ENCODE results near the gene PPP1R12B. TPM values are rescaled to one million over a fixed set of nuclear protein-coding genes. Genes with fewer than 3 reads are reported as not detected.
"Not testable (repeated sequence)": the region's sequence is repeated elsewhere in the genome, so short reads cannot be mapped to it uniquely, and the experiment has no call there.

PPP1R12B gene
- total RNA-seq, 1 donor from 2014 or later: 49.1 TPM

DNA sequence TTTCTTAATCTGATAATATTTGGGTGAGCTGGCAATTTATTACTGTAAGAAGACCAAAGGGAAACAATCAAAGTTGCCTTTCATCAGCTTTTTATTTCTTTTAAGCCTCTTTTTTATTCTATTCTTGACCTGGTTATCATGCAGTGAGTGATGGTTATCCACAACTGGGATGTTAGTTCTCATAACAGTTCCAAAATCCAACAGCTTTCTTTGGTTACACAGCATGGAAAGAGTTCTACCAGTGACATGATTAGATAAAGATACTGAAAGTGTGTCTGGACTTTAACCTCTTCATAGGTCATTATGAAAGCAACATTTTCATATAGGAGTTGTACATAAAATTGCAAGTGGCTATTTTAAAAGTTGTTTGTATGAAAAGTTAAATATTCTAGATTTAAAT is 198.7 kb downstream of the PPP1R12B start:
- Histone ChIP-seq H3K9me3 (no peaks in the 10 kb centered on the region), H3K27ac (no peak overlapping the region), H3K27me3 (no peaks in the 10 kb centered on the region), H3K4me1 (peaks cover 9% of the 10 kb centered on the region), H3K4me3 (no peak overlapping the region), H3K36me3 (no peaks in the 10 kb centered on the region)
- no peak for TF ChIP-seq CTCF (IDR thresholded peaks at IDR 0.05)
- intact Hi-C loops (cut with DNase I): no loop called here
- DNase-seq (no peak), ATAC-seq (no peak)

- intact Hi-C loops (cut with DNase I); H3K4me3 ChIP-seq; DNase-seq; ATAC-seq; H3K9me3 ChIP-seq; H3K27me3 ChIP-seq; H3K36me3 ChIP-seq; H3K27ac ChIP-seq: not testable (repeated sequence)
- peaks cover 27% of the 10 kb centered on the region for H3K4me1 ChIP-seq
Measured at GRCh38 chr1:202550088-202550487, 201.6 kb downstream of the PPP1R12B start.

DNA sequence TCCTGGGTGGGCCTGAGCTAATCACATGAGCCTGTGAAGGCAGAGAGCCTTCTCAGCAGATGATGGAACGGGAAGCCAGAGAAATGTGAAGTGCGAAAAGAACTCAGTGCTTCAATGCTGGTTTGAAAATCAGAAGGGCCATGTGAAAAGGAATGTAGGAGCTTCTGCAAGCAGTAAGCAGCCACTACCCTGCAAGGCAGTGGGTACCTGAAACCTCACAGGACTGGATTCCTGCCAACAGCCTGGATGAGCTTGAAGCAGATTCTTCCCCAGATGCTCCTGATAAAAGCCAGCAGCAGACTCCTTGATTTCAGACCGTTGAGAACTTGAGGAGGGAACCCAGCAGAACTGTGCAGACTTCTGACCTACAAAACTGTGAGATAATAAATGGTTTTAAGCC is 203.2 kb downstream of the PPP1R12B start:
- Histone ChIP-seq H3K27ac (no peak overlapping the region), H3K9me3 (no peaks in the 10 kb centered on the region), H3K27me3 (no peaks in the 10 kb centered on the region), H3K4me3 (no peak overlapping the region), H3K4me1 (peaks cover 18% of the 10 kb centered on the region), H3K36me3 (no peaks in the 10 kb centered on the region)
- no peak for ATAC-seq
- intact Hi-C loops (cut with DNase I): no loop called here
- no peak for DNase-seq
- no peak for TF ChIP-seq CTCF (IDR thresholded peaks at IDR 0.05)

DNA sequence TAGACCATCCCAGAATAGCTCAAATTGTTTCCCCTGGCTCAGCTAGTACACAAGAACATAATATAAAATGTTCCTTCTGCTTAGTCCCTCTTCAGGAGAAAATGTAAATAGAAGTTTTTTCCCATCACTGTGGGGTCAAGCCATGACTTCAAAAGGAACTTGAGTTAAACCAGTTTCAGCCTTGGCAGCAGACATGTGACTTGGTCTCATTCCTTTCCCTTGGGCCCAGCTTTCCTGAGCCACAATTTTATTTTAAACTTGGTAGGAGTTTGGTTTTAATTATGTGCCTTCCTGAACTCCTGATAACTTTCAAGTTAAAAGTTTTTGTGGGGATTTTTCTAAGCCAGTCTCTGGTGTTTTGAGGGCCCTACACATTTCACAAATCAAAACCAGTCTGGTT is 204.1 kb downstream of the PPP1R12B start:
- peaks cover 18% of the 10 kb centered on the region for H3K4me1 ChIP-seq
- intact Hi-C loops (cut with DNase I); H3K27me3 ChIP-seq; ATAC-seq; H3K27ac ChIP-seq; H3K9me3 ChIP-seq; H3K36me3 ChIP-seq; DNase-seq; H3K4me3 ChIP-seq: not testable (repeated sequence)

GRCh38 chr1:202553078-202553477 is 204.6 kb downstream of the PPP1R12B start:
- H3K4me3 ChIP-seq; intact Hi-C loops (cut with DNase I); H3K27me3 ChIP-seq; H3K27ac ChIP-seq; ATAC-seq; H3K36me3 ChIP-seq; DNase-seq; H3K9me3 ChIP-seq: not testable (repeated sequence)
- peaks cover 18% of the 10 kb centered on the region for H3K4me1 ChIP-seq

GRCh38 chr1:202553560-202554038 is 205.1 kb downstream of the PPP1R12B start:
- Histone ChIP-seq H3K9me3 (no peaks in the 10 kb centered on the region), H3K4me1 (peaks cover 18% of the 10 kb centered on the region), H3K27ac (no peak overlapping the region), H3K4me3 (no peak overlapping the region), H3K27me3 (no peaks in the 10 kb centered on the region), H3K36me3 (no peaks in the 10 kb centered on the region)
- TF ChIP-seq CTCF (IDR thresholded peaks at IDR 0.05): no peak
- DNase-seq: no peak
- ATAC-seq: peak; percentile 80
- intact Hi-C loops (cut with DNase I): no loop called here

DNA sequence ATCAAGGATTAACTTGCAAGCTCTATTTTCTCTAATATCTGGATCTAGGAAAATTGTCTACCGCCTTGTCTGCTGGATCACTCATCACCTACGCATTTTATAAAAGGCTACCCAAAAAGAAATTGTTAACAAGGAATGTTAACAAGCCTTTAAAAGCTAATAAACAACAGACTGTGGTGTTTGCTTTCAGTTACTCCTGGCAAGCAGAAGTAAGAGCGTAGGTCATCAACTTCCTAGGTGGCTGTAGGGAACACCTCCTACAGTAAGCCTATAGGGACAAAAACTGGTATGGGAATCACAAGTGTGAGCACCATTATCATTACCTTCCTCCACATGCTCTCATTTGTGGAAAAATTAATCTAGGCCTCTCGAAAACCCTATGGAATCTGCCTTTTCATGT is 206.1 kb downstream of the PPP1R12B start:
- DNase-seq; H3K9me3 ChIP-seq; H3K27me3 ChIP-seq; H3K27ac ChIP-seq; H3K36me3 ChIP-seq; intact Hi-C loops (cut with DNase I); H3K4me3 ChIP-seq; ATAC-seq: not testable (repeated sequence)
- peaks cover 18% of the 10 kb centered on the region for H3K4me1 ChIP-seq

DNA sequence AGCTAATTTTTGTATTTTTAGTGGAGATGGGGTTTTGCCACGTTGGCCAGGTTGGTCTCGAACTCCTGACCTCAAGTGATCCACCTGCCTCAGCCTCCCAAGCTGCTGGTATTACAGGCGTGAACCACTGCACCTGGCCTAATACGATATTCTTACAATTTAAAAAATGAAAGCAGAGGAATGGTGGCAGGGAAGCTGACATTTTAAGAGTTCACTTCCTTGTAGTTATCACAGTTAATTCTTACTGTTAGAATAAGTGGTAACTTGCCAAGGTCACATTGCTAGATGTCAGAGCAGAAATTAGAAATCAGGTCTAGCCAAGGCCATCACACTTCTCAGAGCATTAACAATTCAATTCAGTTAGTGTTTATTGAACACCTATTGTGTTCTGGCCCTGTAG is 207.5 kb downstream of the PPP1R12B start:
- H3K36me3 ChIP-seq; H3K4me3 ChIP-seq; H3K9me3 ChIP-seq; ATAC-seq; DNase-seq; H3K27ac ChIP-seq; intact Hi-C loops (cut with DNase I); H3K27me3 ChIP-seq: not testable (repeated sequence)
- peaks cover 18% of the 10 kb centered on the region for H3K4me1 ChIP-seq

DNA sequence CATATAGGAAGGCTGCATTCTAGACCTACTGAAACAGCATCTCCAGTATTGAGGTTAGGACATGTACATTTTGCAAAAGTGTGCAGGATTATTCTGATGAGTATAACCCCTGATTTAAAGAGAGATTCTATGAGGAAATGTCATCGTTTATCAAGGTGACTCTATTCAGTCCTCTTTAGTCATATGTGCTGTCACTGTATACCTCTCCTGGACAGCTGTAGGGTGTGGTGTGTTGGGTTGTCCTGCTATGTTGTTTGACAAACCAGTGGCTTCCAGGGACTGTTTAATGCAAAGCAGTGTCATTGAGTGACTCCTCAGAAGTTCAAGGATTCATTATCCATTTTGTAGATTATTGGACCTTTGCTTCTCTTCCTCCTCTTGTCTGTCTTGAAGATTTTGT is 209.2 kb downstream of the PPP1R12B start:
- ATAC-seq; H3K9me3 ChIP-seq; intact Hi-C loops (cut with DNase I); DNase-seq; H3K27ac ChIP-seq; H3K4me3 ChIP-seq; H3K36me3 ChIP-seq; H3K27me3 ChIP-seq: not testable (repeated sequence)
- peaks cover 19% of the 10 kb centered on the region for H3K4me1 ChIP-seq

All from upper lobe of right lung (tissue), 1 donor.